PC-9 (cell line): ENCODE data around the gene KCNQ5. TPM values are rescaled to one million over a fixed set of nuclear protein-coding genes. Genes with fewer than 3 reads are reported as not detected.

Experiments used
- BruUV-seq: library from RNA; stranded (reverse); fragments of 400-500 nt; replicated peaks from 2 replicates; lab custom pipeline; 2021; lab: Mats Ljungman, UMichigan
- CTCF ChIA-PET: fragments of 300-600 bp; sonication (Branson Sonifier 250); formaldehyde crosslinking; loops from one replicate; lab custom pipeline; 2022; ENCODE audit warnings: antibody characterized with exemption; lab: Charles Lee
- POLR2A ChIA-PET: fragments of 300-600 bp; sonication (Branson Sonifier 250); formaldehyde crosslinking; loops from one replicate; lab custom pipeline; 2022; ENCODE audit warnings: antibody characterized with exemption; ENCODE audit not compliant: unreplicated experiment; lab: Charles Lee
- DNase-seq, 2 experiments: peaks; one replicate each; pipeline versions ENCODE4 v3.0.0 to v3.0.0-alpha.2; 2015 to 2022; ENCODE audit warnings: mixed read lengths in 1 of 2
- H2AFZ ChIP-seq: fragments of 200-600 bp; sonication (generic); 2 replicates; pipeline ENCODE4 v1.8.1; 2017; ENCODE audit warnings: antibody characterized with exemption
- H3F3A ChIP-seq: fragments of 200-600 bp; sonication (generic); 2 replicates; pipeline ENCODE4 v1.8.1; 2017; ENCODE audit warnings: antibody characterized with exemption, mild to moderate bottlenecking, low read depth; ENCODE audit not compliant: insufficient read depth
- H3K27ac ChIP-seq: fragments of 200-600 bp; sonication (generic); 2 replicates; pipeline ENCODE4 v1.6.1; 2016; ENCODE audit warnings: mixed run types
- H3K27me3 ChIP-seq: fragments of 200-600 bp; sonication (generic); 2 replicates; pipeline ENCODE4 v1.6.1; 2016; ENCODE audit warnings: low read depth, mixed run types; ENCODE audit not compliant: insufficient read depth
- H3K36me3 ChIP-seq: fragments of 200-600 bp; sonication (generic); 2 replicates; pipeline ENCODE4 v1.6.1; 2016; ENCODE audit warnings: low read depth, mixed run types
- H3K4me1 ChIP-seq: fragments of 200-600 bp; sonication (generic); replicated peaks from 2 replicates; pipeline ENCODE4 v1.6.1; 2016; ENCODE audit warnings: mixed run types; ENCODE audit not compliant: insufficient read depth
- H3K4me2 ChIP-seq: fragments of 200-600 bp; sonication (generic); 2 replicates; pipeline ENCODE4 v1.6.1; 2017; ENCODE audit warnings: mixed run types
- H3K4me3 ChIP-seq: fragments of 200-600 bp; sonication (generic); 2 replicates; pipeline ENCODE4 v1.6.1; 2016; ENCODE audit warnings: mixed run types
- H3K79me2 ChIP-seq: fragments of 200-600 bp; sonication (generic); 2 replicates; pipeline ENCODE4 v1.6.1; 2017; ENCODE audit warnings: low read depth, mixed run types
- H3K9me2 ChIP-seq: fragments of 200-600 bp; sonication (generic); 2 replicates; pipeline ENCODE4 v1.8.1; 2017; ENCODE audit warnings: mild to moderate bottlenecking; ENCODE audit not compliant: insufficient read depth
- H3K9me3 ChIP-seq: fragments of 200-600 bp; sonication (generic); 2 replicates; pipeline ENCODE4 v1.8.1; 2016; ENCODE audit warnings: low read depth; ENCODE audit not compliant: insufficient read depth
- H4K20me1 ChIP-seq: fragments of 200-600 bp; sonication (generic); 2 replicates; pipeline ENCODE4 v1.8.1; 2017; ENCODE audit not compliant: insufficient read depth
- CTCF ChIP-seq: fragments of 200-600 bp; sonication (generic); conservative IDR thresholded peaks from 2 replicates; pipeline ENCODE4 v1.6.1; 2017; ENCODE audit warnings: mixed run types, antibody characterized with exemption, mild to moderate bottlenecking, moderate library complexity
- EZH2 ChIP-seq: fragments of 200-600 bp; sonication (generic); IDR thresholded peaks from 2 replicates; pipeline ENCODE4 v1.8.0; 2017; ENCODE audit warnings: antibody characterized with exemption, low read depth
- intact Hi-C: fragments of 100-400 bp; cut with micrococcal nuclease; formaldehyde crosslinking; loops from one replicate; pipeline ENCODE4 v1.10.0; 2022; ENCODE audit not compliant: unreplicated experiment
- total RNA-seq: library from RNA; stranded (reverse); gene quantifications from 2 replicates; pipeline ENCODE4 v1.2.3, GENCODE V29; 2021

Gene KCNQ5
- total RNA-seq, 1 experiment from 2014 or later: 0.20 TPM

- no peak overlapping the region for H3K4me2 ChIP-seq
- DNase-seq: no peak
- no peak overlapping the region for H3K27ac ChIP-seq
- H2AFZ ChIP-seq: no peak overlapping the region
- no peaks in the 10 kb centered on the region for H4K20me1 ChIP-seq
- no TSS peak for BruUV-seq
- no peaks in the 10 kb centered on the region for H3K27me3 ChIP-seq
- 0 out of 2 replicates have a peak, but pooled peaks cover 5% of the 10 kb centered on the region for H3K4me1 ChIP-seq
- intact Hi-C loops: no loop called here
- H3K9me2 ChIP-seq: no peaks in the 10 kb centered on the region
- H3F3A ChIP-seq: no peaks in the 10 kb centered on the region
- H3K9me3 ChIP-seq: no peaks in the 10 kb centered on the region
- ChIA-PET POLR2A (interaction anchor here (0.6 kb wide), 2 partner anchors 216 to 589 kb away, joined by 4 to 5 read pairs; no protein-coding TSS in a partner anchor), CTCF (no interaction called here)
- no peak for TF ChIP-seq CTCF
- no peak for TF ChIP-seq EZH2
- no peaks in the 10 kb centered on the region for H3K36me3 ChIP-seq
- no peak overlapping the region for H3K4me3 ChIP-seq
- H3K79me2 ChIP-seq: no peaks in the 10 kb centered on the region
Measured at GRCh38 chr6:72916906-72917305, 295.0 kb downstream of the KCNQ5 start.

GRCh38 chr6:72922401-72922800 lies 300.5 kb downstream of the KCNQ5 start:
- no peaks in the 10 kb centered on the region for H3K4me1 ChIP-seq
- no peaks in the 10 kb centered on the region for H3K79me2 ChIP-seq
- H3K27me3 ChIP-seq: no peaks in the 10 kb centered on the region
- BruUV-seq: no TSS peak
- H3F3A ChIP-seq: no peaks in the 10 kb centered on the region
- H2AFZ ChIP-seq: no peak overlapping the region
- DNase-seq: no peak
- H3K9me2 ChIP-seq: no peaks in the 10 kb centered on the region
- H4K20me1 ChIP-seq: no peaks in the 10 kb centered on the region
- no peaks in the 10 kb centered on the region for H3K36me3 ChIP-seq
- no peak for TF ChIP-seq EZH2
- TF ChIP-seq CTCF: no peak
- CTCF ChIA-PET: no interaction called here
- no peak overlapping the region for H3K4me3 ChIP-seq
- intact Hi-C loops: no loop called here
- POLR2A ChIA-PET: no interaction called here
- H3K27ac ChIP-seq: no peak overlapping the region
- no peak overlapping the region for H3K4me2 ChIP-seq
- no peaks in the 10 kb centered on the region for H3K9me3 ChIP-seq

GRCh38 chr6:72925136-72925535 lies 303.3 kb downstream of the KCNQ5 start:
- H3K4me2 ChIP-seq: no peak overlapping the region
- no peak for DNase-seq
- ChIA-PET CTCF (no interaction called here), POLR2A (no interaction called here)
- H3F3A ChIP-seq: no peaks in the 10 kb centered on the region
- BruUV-seq: no TSS peak
- H3K9me2 ChIP-seq: no peaks in the 10 kb centered on the region
- no peaks in the 10 kb centered on the region for H4K20me1 ChIP-seq
- intact Hi-C loops: no loop called here
- no peaks in the 10 kb centered on the region for H3K79me2 ChIP-seq
- no peaks in the 10 kb centered on the region for H3K36me3 ChIP-seq
- no peak overlapping the region for H3K27ac ChIP-seq
- no peak overlapping the region for H2AFZ ChIP-seq
- no peaks in the 10 kb centered on the region for H3K9me3 ChIP-seq
- H3K4me1 ChIP-seq: no peaks in the 10 kb centered on the region
- no peak overlapping the region for H3K4me3 ChIP-seq
- H3K27me3 ChIP-seq: no peaks in the 10 kb centered on the region
- TF ChIP-seq CTCF (no peak), EZH2 (no peak)
